ENCODE measurements around the gene ACSL1.

ACSL1 gene

GRCh38 chr4:184811526-184812198, 14.1 kb downstream of the ACSL1 start:
- no peak for DNase-seq (ENCODE audit: low read depth, low spot score)

GRCh38 chr4:184810720-184811119, 15.0 kb downstream of the ACSL1 start:
- DNase-seq (ENCODE audit: low read depth, low spot score) = no peak

- no peak for DNase-seq (ENCODE audit: low read depth, low spot score)
Measured at GRCh38 chr4:184808713-184809050, 17.1 kb downstream of the ACSL1 start.

GRCh38 chr4:184807797-184808712, 17.7 kb downstream of the ACSL1 start:
- DNase-seq (ENCODE audit: low read depth, low spot score) = no peak

GRCh38 chr4:184807256-184807655, 18.5 kb downstream of the ACSL1 start:
- DNase-seq (ENCODE audit: low read depth, low spot score) = no peak

GRCh38 chr4:184806711-184807110, 19.1 kb downstream of the ACSL1 start:
- no peak for DNase-seq (ENCODE audit: low read depth, low spot score)

- DNase-seq (ENCODE audit: low read depth, low spot score) = no peak
Measured at GRCh38 chr4:184806229-184806550, 19.6 kb downstream of the ACSL1 start.

- DNase-seq (ENCODE audit: low read depth, low spot score) = no peak
Measured at GRCh38 chr4:184805462-184806228, 20.1 kb downstream of the ACSL1 start.

- DNase-seq (ENCODE audit: low read depth, low spot score) = no peak
Measured at GRCh38 chr4:184804621-184805020, 21.1 kb downstream of the ACSL1 start.

GRCh38 chr4:184803874-184804273, 21.9 kb downstream of the ACSL1 start:
- DNase-seq (ENCODE audit: low read depth, low spot score) = no peak

- DNase-seq (ENCODE audit: low read depth, low spot score) = no peak
Measured at GRCh38 chr4:184803133-184803532, 22.6 kb downstream of the ACSL1 start.

GRCh38 chr4:184802697-184803015, 23.1 kb downstream of the ACSL1 start:
- DNase-seq (ENCODE audit: low read depth, low spot score) = no peak

GRCh38 chr4:184801781-184802696, 23.7 kb downstream of the ACSL1 start:
- DNase-seq (ENCODE audit: low read depth, low spot score) = no peak

- no peak for DNase-seq (ENCODE audit: low read depth, low spot score)
Measured at GRCh38 chr4:184798504-184798903, 27.3 kb downstream of the ACSL1 start.

- DNase-seq (ENCODE audit: low read depth, low spot score) = no peak
Measured at GRCh38 chr4:184796906-184797305, 28.9 kb downstream of the ACSL1 start.

- DNase-seq (ENCODE audit: low read depth, low spot score) = no peak
Measured at GRCh38 chr4:184795214-184795844, 30.4 kb downstream of the ACSL1 start.

GRCh38 chr4:184794470-184794869, 31.3 kb downstream of the ACSL1 start:
- no peak for DNase-seq (ENCODE audit: low read depth, low spot score)

GRCh38 chr4:184793735-184794355, 31.9 kb downstream of the ACSL1 start:
- DNase-seq (ENCODE audit: low read depth, low spot score) = no peak

- DNase-seq (ENCODE audit: low read depth, low spot score) = peak; percentile 70
Measured at GRCh38 chr4:184792950-184793555, 32.7 kb downstream of the ACSL1 start.

- DNase-seq (ENCODE audit: low read depth, low spot score) = no peak
Measured at GRCh38 chr4:184792334-184792733, 33.4 kb downstream of the ACSL1 start.

Measured in brain pericyte (primary cell).